Esophagus muscularis mucosa (tissue), 3 donors: ENCODE data around the gene MMS22L.

ENCODE experiments used
- POLR2AphosphoS5 ChIP-seq, 2 donors: sonication (generic); formaldehyde crosslinking; IDR thresholded peaks; one replicate each; pipeline ENCODE4 v1.6.1; 2017; ENCODE audit warnings: antibody characterized with exemption in 2 of 2
- TF ChIP-seq, protein P1 (sequence below), 3 experiments: fragments of 200-600 bp in 2 of 3; fragments of 450-650 bp in 1 of 3; sonication (generic) in 2 of 3; IDR thresholded peaks; one replicate each; pipeline ENCODE4 v1.5.1; 2017 to 2019; ENCODE audit warnings: antibody characterized with exemption in 3 of 3, mild to moderate bottlenecking in 2 of 3, moderate library complexity in 1 of 3

DNA sequence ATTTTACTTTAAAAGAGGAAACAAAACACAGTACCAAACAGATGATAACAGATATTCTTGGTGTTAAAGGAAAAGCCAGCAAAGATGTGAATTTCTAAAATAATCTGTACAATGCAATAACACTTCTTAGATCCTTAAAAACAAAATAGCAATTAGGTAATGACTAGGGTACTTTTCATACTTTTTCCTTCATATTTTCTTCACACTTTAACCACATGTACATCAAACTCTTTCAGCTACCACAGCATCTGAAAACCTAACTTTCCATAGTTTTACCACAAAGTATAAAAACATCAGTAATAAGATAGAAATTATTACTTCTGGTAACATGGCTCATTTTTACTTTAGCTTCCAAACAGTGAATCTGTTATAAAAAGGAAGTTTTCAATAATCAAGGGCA, 141.3 kb downstream of the MMS22L start:
- TF ChIP-seq, protein P1, sequence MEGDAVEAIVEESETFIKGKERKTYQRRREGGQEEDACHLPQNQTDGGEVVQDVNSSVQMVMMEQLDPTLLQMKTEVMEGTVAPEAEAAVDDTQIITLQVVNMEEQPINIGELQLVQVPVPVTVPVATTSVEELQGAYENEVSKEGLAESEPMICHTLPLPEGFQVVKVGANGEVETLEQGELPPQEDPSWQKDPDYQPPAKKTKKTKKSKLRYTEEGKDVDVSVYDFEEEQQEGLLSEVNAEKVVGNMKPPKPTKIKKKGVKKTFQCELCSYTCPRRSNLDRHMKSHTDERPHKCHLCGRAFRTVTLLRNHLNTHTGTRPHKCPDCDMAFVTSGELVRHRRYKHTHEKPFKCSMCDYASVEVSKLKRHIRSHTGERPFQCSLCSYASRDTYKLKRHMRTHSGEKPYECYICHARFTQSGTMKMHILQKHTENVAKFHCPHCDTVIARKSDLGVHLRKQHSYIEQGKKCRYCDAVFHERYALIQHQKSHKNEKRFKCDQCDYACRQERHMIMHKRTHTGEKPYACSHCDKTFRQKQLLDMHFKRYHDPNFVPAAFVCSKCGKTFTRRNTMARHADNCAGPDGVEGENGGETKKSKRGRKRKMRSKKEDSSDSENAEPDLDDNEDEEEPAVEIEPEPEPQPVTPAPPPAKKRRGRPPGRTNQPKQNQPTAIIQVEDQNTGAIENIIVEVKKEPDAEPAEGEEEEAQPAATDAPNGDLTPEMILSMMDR (IDR thresholded peaks at IDR 0.05) = no peak
- TF ChIP-seq POLR2AphosphoS5 (IDR thresholded peaks at IDR 0.05) = no peak
